HepG2 (cell line): Measurements from ENCODE around the gene SEBOX. TPM values are rescaled to one million over a fixed set of nuclear protein-coding genes. Genes with fewer than 3 reads are reported as not detected.

Experiments
- ELF1 ChIP-seq: sonication (generic); formaldehyde crosslinking; IDR thresholded peaks from 2 replicates; pipeline ENCODE4 v1.4.0; 2020; ENCODE audit warnings: missing genetic modification reagents
- FOXP1 ChIP-seq, 2 experiments: fragments of 450-650 bp in 1 of 2; IDR thresholded peaks; 2 replicates each; pipeline ENCODE4 v1.6.1; 2017 to 2018; ENCODE audit warnings: antibody characterized with exemption in 1 of 2
- ONECUT2 ChIP-seq: sonication (generic); formaldehyde crosslinking; IDR thresholded peaks from 2 replicates; pipeline ENCODE4 v1.4.0; 2020; ENCODE audit warnings: missing genetic modification reagents
- RORA ChIP-seq: sonication (generic); formaldehyde crosslinking; IDR thresholded peaks from 2 replicates; pipeline ENCODE4 v1.5.0; 2020; ENCODE audit warnings: mild to moderate bottlenecking, missing genetic modification reagents, moderate library complexity
- U2AF1 ChIP-seq: fragments of 200-400 bp; formaldehyde crosslinking; optimal IDR thresholded peaks from 2 replicates; pipeline ENCODE3; 2017; ENCODE audit warnings: mild to moderate bottlenecking, low read depth, low read length
- ZIK1 ChIP-seq: sonication (generic); formaldehyde crosslinking; IDR thresholded peaks from 2 replicates; pipeline ENCODE4 v1.5.0; 2020; ENCODE audit warnings: mild to moderate bottlenecking, low read depth, missing genetic modification reagents, borderline replicate concordance
- ZMYM4 ChIP-seq: sonication (generic); formaldehyde crosslinking; IDR thresholded peaks from 2 replicates; pipeline ENCODE4 v1.8.1; 2023; ENCODE audit warnings: mild to moderate bottlenecking, missing genetic modification reagents
- ZNF30 ChIP-seq: sonication (generic); formaldehyde crosslinking; IDR thresholded peaks from 2 replicates; pipeline ENCODE4 v1.5.0; 2020; ENCODE audit warnings: mild to moderate bottlenecking, missing genetic modification reagents
- ZNF562 ChIP-seq: sonication (generic); formaldehyde crosslinking; IDR thresholded peaks from 2 replicates; pipeline ENCODE4 v1.8.0; 2022; ENCODE audit warnings: missing genetic modification reagents, borderline replicate concordance
- ZNF687 ChIP-seq: sonication (generic); formaldehyde crosslinking; IDR thresholded peaks from 2 replicates; pipeline ENCODE4 v1.5.1; 2020; ENCODE audit warnings: mild to moderate bottlenecking, missing genetic modification reagents, moderate library complexity
- ZNF841 ChIP-seq: sonication (generic); formaldehyde crosslinking; IDR thresholded peaks from 2 replicates; pipeline ENCODE4 v1.8.1; 2023; ENCODE audit warnings: missing genetic modification reagents, borderline replicate concordance
- ZSCAN30 ChIP-seq: sonication (generic); formaldehyde crosslinking; IDR thresholded peaks from 2 replicates; pipeline ENCODE4 v1.5.0; 2020; ENCODE audit warnings: mild to moderate bottlenecking, missing genetic modification reagents
- polyA plus RNA-seq, 8 experiments: library from polyadenylated mRNA; depleted of rRNA in 3 of 8; stranded (reverse) in 7 of 8; unstranded in 1 of 8; fragments of >200 nt; fragmentation: Illumina TruSeq in 4 of 8; extraction: Trizol in 4 of 8; gene quantifications; 2 replicates each; pipeline versions ENCODE4 v1.2.1 to v1.2.3, GENCODE V29; 2011 to 2016; ENCODE audit warnings: low read depth in 4 of 8, missing spikeins in 1 of 8, mixed read lengths in 1 of 8; ENCODE audit not compliant: insufficient read depth in 1 of 8
- total RNA-seq, 5 experiments: library from RNA; depleted of rRNA; stranded (reverse); fragments of >200 nt; fragmentation: Illumina TruSeq; extraction: Trizol; gene quantifications; 2 replicates each; pipeline ENCODE4 v1.2.3, GENCODE V29; 2016; ENCODE audit warnings: low read depth in 1 of 5
- TF ChIP-seq, protein P1 (sequence below): sonication (generic); formaldehyde crosslinking; IDR thresholded peaks from 2 replicates; pipeline ENCODE4 v1.4.0; 2020; ENCODE audit warnings: mild to moderate bottlenecking, missing genetic modification reagents
- TF ChIP-seq, protein P2 (sequence below): IDR thresholded peaks from 2 replicates; pipeline ENCODE4 v1.6.1; 2012; ENCODE audit warnings: inconsistent platforms
- TF ChIP-seq, protein P3 (sequence below): sonication (generic); formaldehyde crosslinking; IDR thresholded peaks from 2 replicates; pipeline ENCODE4 v1.4.0; 2020; ENCODE audit warnings: missing genetic modification reagents
- TF ChIP-seq, protein P4 (sequence below): sonication (generic); formaldehyde crosslinking; IDR thresholded peaks from 2 replicates; pipeline ENCODE4 v1.4.0; 2020; ENCODE audit warnings: mild to moderate bottlenecking, missing genetic modification reagents, borderline replicate concordance
- TF ChIP-seq, protein P5 (sequence below): sonication (generic); formaldehyde crosslinking; IDR thresholded peaks from 2 replicates; pipeline ENCODE4 v1.4.0; 2020; ENCODE audit warnings: missing genetic modification reagents, mild to moderate bottlenecking, borderline replicate concordance

The SEBOX gene
- total and polyA plus RNA-seq, 2 of the 13 experiments (the other 11 are each of a cell fraction or from before 2014, with no cell fraction given), result not detected

DNA sequence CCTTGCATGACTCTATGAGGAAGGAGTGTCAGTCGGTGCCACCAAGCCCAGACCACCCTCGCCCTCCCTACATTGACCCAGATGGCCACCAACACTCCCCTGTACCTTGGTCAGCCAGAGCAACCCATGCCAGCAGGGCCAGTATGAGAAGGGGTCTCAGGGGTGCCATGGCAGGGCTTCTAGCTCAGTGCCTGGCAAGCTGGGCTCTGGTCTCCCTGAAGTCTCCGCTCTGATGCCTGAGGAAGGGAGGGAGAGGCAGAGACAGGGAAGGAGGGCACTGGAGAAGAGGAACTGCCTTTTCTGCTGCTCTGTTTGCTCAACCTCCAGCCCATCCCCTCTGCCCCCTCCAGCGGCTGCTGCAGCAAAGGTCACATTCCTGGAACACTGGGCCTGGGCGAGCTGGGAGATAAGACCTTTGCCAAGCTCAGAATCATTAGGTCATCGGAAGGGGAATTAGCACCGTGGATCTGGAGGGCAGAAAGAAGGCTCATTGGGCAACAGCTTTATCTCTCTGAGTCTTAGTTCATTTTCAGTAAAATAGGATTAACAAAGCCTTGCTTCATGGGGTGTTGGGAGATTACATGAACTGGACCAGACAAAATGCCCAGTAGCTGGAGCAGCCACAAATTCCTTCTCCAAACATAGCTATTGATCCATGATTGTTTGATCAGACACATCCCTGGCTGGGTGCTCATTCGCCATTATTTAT, 5.2 kb upstream of the SEBOX start, which contains the start of gene VTN (continued):
- TF ChIP-seq FOXP1 (IDR thresholded peaks at IDR 0.05) (0 out of 2 replicates have a peak, but pooled peaks have one; percentile 3), FOXP1 (CRISPR knock-in tag; IDR thresholded peaks at IDR 0.05) (peak; percentile 76), ZNF562 (no peak), ZNF30 (CRISPR knock-in tag) (no peak), ZNF687 (peak; percentile 78), ZNF841 (no peak), ZSCAN30 (no peak), ELF1 (CRISPR knock-in tag) (0 out of 2 replicates have a peak, but pooled peaks have one; percentile 36), ONECUT2 (CRISPR knock-in tag) (peak; percentile 96), U2AF1 (no peak), ZMYM4 (peak; percentile 63), ZIK1 (CRISPR knock-in tag) (peak; percentile 50; the same call in 1 of the 2 replicates), RORA (CRISPR knock-in tag) (no peak)
- TF ChIP-seq, protein P1, sequence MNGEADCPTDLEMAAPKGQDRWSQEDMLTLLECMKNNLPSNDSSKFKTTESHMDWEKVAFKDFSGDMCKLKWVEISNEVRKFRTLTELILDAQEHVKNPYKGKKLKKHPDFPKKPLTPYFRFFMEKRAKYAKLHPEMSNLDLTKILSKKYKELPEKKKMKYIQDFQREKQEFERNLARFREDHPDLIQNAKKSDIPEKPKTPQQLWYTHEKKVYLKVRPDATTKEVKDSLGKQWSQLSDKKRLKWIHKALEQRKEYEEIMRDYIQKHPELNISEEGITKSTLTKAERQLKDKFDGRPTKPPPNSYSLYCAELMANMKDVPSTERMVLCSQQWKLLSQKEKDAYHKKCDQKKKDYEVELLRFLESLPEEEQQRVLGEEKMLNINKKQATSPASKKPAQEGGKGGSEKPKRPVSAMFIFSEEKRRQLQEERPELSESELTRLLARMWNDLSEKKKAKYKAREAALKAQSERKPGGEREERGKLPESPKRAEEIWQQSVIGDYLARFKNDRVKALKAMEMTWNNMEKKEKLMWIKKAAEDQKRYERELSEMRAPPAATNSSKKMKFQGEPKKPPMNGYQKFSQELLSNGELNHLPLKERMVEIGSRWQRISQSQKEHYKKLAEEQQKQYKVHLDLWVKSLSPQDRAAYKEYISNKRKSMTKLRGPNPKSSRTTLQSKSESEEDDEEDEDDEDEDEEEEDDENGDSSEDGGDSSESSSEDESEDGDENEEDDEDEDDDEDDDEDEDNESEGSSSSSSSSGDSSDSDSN (CRISPR knock-in tag), result peak; percentile 59; the same call in 1 of the 2 replicates
- TF ChIP-seq, protein P2, sequence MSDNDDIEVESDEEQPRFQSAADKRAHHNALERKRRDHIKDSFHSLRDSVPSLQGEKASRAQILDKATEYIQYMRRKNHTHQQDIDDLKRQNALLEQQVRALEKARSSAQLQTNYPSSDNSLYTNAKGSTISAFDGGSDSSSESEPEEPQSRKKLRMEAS, result peak; percentile 22
- TF ChIP-seq, protein P3, sequence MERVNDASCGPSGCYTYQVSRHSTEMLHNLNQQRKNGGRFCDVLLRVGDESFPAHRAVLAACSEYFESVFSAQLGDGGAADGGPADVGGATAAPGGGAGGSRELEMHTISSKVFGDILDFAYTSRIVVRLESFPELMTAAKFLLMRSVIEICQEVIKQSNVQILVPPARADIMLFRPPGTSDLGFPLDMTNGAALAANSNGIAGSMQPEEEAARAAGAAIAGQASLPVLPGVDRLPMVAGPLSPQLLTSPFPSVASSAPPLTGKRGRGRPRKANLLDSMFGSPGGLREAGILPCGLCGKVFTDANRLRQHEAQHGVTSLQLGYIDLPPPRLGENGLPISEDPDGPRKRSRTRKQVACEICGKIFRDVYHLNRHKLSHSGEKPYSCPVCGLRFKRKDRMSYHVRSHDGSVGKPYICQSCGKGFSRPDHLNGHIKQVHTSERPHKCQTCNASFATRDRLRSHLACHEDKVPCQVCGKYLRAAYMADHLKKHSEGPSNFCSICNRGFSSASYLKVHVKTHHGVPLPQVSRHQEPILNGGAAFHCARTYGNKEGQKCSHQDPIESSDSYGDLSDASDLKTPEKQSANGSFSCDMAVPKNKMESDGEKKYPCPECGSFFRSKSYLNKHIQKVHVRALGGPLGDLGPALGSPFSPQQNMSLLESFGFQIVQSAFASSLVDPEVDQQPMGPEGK (CRISPR knock-in tag), result peak; percentile 96
- TF ChIP-seq, protein P4, sequence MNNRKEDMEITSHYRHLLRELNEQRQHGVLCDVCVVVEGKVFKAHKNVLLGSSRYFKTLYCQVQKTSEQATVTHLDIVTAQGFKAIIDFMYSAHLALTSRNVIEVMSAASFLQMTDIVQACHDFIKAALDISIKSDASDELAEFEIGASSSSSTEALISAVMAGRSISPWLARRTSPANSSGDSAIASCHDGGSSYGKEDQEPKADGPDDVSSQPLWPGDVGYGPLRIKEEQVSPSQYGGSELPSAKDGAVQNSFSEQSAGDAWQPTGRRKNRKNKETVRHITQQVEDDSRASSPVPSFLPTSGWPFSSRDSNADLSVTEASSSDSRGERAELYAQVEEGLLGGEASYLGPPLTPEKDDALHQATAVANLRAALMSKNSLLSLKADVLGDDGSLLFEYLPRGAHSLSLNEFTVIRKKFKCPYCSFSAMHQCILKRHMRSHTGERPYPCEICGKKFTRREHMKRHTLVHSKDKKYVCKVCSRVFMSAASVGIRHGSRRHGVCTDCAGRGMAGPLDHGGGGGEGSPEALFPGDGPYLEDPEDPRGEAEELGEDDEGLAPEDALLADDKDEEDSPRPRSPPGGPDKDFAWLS (CRISPR knock-in tag), result no peak
- TF ChIP-seq, protein P5, sequence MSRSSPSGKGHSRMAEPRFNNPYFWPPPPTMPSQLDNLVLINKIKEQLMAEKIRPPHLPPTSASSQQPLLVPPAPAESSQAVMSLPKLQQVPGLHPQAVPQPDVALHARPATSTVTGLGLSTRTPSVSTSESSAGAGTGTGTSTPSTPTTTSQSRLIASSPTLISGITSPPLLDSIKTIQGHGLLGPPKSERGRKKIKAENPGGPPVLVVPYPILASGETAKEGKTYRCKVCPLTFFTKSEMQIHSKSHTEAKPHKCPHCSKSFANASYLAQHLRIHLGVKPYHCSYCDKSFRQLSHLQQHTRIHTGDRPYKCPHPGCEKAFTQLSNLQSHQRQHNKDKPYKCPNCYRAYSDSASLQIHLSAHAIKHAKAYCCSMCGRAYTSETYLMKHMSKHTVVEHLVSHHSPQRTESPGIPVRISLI (CRISPR knock-in tag), result no peak; the same call in 1 of the 2 replicates
